ENCODE results near the gene B3GNT3. TPM values are rescaled to one million over a fixed set of nuclear protein-coding genes. Genes with fewer than 3 reads are reported as not detected.

B3GNT3 gene
- total and polyA plus RNA-seq, 2 of the 8 experiments (the other 6 are each of a cell fraction or from before 2014, with no cell fraction given) = 1.5 TPM

- TF ChIP-seq NANOG (IDR thresholded peaks at IDR 0.05; ENCODE audit: insufficient read depth, low read depth, low read length, poor library complexity, severe bottlenecking) (no peak), CHD7 (IDR thresholded peaks at IDR 0.05; ENCODE audit: insufficient replicate concordance, low read length) (no peak), SAP30 (IDR thresholded peaks at IDR 0.05; ENCODE audit: insufficient read depth, insufficient replicate concordance, low read length) (no peak), EGR1 (IDR thresholded peaks at IDR 0.05; ENCODE audit: borderline replicate concordance, low read depth, low read length) (no peak), SRF (IDR thresholded peaks at IDR 0.05; ENCODE audit: low read depth, low read length) (no peak), USF2 (IDR thresholded peaks at IDR 0.05; ENCODE audit: low read length) (no peak)
- TF ChIP-seq, protein P1, sequence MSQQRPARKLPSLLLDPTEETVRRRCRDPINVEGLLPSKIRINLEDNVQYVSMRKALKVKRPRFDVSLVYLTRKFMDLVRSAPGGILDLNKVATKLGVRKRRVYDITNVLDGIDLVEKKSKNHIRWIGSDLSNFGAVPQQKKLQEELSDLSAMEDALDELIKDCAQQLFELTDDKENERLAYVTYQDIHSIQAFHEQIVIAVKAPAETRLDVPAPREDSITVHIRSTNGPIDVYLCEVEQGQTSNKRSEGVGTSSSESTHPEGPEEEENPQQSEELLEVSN (IDR thresholded peaks at IDR 0.05) = no peak
Measured at GRCh38 chr19:17747205-17748098, 47.5 kb upstream of the B3GNT3 start (continued).
